ENCODE data around the gene ACSF3.

The ACSF3 gene

DNA sequence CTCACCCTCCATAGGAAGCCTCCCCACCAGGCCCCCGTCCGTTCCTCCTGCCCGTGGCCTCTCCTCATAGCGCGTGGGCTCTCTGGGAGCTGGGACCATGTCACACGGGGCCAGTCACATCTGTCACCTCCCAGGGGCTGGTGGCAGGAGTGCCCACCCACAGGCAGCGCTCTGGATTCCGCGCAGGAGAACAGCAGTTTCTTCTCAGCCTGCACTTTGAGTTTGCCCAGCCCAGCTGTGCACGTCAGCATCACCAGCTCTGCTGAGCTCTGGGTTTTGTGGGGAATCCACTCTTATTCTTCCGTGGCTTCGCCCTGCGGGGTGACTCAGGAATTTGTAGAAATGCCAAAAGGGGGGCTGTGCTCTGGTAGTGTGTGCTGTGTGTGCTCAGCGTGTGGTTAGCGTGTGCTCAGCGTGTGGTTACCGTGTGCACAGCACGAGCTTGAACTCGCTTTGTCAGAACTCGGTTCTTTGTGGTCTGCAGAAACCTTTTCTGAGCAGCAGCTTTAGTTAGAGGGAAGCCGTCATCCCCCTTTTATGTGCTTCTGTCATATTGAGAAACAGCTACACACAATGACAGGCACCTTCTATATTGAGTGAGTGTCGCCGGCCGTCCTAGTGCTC, 3.2 kb downstream of the ACSF3 start:
- DNase-seq = no peak

DNA sequence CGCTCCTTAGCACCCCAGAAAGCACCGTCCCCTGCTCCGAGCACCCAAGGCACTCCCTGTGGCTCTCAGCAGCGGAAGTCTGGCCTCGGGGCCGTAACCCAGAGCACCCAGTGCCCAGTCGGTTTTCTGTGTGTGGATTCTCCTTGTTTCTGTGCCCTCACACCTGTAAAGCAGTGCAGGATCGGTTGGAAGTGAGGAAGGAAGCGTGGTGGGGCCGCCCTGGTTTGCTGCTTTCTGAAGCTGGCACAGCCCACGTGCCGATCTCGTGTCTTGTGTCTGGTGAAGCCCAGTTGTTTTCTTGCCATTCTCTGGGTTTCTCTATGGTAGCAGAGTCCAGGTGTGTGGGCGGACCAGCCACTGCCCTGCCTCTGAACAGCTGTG, 3.7 kb downstream of the ACSF3 start:
- DNase-seq = peak; percentile 56

DNA sequence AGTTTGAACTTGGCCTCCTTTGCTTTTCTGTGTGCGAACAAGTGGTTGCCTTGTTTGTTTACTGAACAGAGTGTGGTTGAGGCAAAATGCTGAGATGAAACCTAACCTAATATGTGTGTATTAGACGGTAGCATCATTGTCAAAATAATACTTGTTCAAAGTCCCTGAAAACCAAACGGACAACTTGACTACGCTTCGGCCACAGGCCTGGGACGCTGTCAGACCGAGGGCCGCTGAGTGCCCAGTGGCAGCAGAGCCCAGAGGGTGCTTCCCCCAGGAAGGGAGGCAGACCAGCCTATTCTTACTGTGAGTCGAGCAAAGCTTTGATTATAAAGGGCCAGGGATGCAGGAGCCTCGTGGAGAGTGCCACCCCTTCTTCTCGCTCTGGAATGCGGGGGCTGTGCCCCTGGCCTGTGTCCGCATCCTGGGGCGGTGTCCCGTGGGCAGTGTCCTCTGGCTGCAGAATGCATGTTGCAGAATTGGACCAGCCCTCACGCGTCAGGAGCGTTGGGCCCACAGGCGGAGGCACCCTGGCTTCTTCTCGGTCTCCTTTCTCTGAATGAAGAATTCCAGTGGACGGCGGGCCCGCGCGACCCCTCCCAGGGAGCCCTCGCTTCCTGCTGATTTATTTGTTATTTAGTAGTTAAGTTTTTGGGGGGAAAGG, 5.2 kb downstream of the ACSF3 start:
- DNase-seq = no peak

DNA sequence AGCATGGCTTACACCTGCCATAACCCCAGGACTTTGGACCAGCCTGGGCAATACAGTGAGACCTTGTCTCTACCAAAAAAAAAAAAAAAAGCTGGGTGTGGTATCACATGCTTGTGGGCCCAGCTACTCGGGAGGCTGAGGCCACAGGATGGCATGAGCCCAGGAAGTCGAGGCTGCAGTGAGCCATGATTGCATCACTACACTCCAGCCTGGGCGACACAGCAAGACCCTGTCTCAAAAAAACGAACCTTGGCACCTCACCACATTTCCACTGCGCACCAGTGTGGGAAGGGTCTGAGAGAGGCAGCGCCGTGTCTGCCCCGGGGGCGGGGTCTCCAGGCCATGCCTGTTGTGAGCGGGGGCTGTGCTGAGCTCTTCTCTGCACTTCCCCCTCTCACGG, 6.3 kb downstream of the ACSF3 start:
- DNase-seq = no peak

DNA sequence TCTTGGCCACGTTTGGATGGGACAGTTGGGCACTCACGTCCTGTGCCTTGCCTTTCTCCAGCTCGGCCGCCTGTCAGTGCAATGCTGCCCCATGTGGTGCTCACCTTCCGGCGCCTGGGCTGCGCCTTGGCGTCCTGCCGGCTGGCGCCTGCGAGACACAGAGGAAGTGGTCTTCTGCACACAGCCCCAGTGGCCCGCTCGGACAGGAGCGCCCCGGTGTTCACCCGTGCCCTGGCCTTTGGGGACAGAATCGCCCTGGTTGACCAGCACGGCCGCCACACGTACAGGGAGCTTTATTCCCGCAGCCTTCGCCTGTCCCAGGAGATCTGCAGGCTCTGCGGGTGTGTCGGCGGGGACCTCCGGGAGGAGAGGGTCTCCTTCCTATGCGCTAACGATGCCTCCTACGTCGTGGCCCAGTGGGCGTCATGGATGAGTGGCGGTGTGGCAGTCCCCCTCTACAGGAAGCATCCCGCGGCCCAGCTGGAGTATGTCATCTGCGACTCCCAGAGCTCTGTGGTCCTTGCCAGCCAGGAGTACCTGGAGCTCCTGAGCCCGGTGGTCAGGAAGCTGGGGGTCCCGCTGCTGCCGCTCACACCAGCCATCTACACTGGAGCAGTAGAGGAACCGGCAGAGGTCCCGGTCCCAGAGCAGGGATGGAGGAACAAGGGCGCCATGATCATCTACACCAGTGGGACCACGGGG, 7.1 kb downstream of the ACSF3 start:
- DNase-seq = no peak

DNA sequence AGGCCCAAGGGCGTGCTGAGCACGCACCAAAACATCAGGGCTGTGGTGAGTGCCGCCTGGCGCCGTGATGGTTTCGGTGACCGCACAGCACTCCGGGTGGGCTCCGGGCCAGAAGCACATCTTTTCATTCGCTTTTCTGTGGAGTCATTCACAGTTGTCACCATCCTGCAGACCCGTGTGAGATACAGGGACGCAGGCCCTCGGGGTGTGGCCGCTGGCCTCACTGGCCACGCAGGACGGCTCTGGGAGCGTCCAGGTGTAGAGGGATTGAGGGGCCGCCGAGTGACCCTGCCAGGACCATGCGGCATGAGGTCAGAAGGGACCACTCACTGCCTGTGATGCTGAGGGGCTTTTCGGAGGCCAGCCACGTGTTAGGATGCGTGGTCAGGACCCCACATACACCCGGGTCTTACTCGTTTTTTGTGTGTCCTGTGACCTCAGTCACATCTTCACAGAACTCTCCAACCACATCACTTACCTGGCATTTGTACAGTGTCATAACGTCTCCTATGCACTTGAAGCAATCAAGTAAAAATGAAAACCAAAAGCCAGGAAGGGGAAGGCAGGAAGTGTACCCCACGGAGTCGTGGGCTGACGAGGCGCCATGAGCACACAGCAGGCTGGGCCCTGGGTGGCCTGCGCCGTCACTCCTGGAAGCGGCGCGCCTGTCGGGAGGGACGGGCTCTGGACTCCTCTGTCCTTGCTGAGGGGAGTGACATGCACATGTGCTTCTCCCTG, 7.8 kb downstream of the ACSF3 start:
- DNase-seq = no peak

DNA sequence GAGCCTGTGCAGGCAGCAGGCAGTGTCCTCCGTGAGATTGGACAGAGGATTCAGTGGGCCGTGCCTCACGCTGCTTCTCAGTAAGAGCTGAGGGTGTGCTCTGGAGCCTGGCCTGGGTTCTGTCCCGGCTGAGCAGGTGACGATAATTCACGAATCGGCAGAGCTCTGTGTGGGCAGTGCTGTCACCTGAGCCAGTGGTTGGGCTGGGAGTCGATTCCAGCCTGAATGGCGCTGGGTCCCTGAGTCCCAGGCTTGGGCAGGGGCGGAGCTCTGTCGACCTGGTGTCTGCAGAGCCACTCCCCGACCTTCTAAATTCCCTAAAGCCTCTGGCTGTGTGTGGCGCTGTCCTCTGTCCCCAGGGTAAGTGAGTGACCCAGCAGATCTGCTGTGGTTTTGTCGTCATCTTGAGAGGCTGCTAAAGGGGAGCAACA, 8.4 kb downstream of the ACSF3 start:
- DNase-seq = no peak

DNA sequence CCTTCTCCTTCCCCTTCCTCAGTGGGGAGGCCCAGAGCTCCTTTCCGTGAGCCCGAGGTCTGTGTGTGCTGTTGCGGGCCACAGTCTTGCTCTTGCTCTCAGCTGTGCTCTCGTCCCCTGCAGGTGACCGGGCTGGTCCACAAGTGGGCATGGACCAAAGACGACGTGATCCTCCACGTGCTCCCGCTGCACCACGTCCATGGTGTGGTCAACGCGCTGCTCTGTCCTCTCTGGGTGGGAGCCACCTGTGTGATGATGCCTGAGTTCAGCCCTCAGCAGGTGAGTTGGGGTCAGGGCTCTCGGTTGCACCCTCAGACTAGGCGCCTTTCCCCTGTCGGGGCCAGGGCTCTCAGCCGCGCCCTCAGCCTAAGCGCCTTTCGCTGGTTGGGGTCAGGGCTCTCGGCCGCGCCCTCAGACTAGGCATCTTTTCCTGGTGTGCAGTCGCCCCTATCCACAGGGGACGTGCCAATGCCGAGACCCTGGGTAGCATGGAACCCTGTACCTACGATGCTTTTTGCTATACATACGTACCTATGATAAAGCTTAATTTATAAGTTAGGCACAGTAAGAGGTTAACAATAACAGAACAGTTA, 8.9 kb downstream of the ACSF3 start:
- DNase-seq = no peak

DNA sequence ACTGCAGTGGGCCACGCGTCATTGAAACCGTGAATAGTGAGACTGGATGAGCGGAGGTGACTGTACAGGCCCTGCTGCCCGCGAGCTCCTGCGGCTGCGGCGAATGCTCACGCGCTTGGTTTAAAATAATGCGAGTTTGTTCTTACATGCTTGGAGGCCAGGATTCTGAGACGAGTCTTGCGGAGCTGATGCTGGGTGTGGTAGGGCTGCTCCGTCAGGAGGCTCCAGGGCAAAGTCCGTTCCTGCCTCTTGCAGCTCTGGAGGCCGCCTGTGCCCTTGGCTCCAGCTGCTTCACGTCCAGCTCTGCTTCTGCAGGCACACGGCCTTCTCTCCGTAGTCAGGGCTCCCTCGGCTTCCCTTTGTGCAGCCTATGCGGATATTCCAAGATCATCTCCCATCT, 9.5 kb downstream of the ACSF3 start:
- no peak for DNase-seq

DNA sequence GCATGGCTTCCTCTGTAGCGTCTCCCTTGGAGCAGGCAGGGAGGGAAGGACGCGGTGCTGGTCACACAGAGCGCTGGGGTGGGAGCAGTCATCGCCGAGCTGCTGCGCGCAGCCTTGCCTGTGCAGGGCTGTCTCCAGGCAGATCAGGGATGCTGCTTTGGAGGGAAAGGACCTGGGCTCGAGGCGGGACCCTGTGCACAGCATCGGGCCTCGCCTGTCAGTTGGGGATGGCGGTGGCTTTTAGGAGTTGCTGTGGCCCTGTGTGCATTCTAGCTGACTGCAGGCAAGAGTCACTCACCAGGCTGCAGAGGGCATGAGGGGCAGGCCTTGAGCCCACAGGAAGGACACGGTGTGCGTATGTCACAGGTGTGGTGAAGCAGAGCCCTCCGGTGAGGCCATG, 10.1 kb downstream of the ACSF3 start:
- DNase-seq = no peak

DNA sequence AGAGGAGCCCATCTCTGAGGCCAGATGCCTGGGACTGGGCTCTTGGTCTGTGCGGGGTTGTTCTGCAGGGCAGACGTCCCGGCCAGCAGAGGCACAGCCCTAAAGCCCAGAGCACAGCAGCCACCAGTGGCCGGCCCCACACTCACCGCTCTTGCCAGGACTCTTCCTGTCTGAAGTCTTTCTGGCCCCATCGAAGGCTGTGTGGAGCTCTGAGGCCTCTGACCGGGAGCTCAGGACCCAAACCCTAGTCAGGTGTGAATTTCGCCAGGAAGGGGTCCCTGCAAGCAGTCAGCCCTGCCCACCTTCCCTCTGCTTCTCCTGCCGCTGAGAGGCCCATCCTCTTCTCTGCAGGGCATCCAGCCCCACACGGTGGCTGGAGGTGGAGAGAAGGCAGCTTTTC, 10.7 kb downstream of the ACSF3 start:
- no peak for DNase-seq

DNA sequence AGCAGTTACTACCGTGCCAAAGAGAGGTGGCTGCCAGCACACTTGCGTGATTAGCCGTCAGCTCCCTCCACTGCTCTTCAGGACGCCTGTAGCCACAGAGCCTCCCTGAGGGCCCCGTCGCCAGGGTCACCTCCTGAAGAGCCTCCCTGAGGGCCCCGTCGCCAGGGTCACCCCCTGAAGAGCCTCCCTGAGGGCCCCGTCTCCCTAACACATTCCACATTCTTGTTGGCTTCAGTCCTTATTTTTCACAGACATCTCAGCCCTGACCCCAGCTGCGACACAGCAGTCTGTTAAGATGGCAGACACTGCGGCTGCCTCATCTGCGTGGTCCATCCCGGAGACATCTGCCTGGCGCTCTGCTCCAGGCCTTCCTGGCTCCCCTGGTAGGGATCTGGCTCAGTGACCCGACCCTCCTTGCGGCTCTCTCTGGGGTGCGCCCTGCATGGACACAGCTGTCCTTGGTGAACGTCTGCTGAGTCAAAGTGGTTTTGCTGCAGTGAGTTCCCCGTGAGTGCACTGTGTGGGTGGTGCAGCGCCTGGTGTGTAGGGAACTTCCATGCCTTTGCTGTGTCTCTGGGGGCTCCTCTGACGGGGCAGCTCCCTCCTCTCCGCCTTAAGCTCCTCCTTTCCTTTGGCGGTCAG, 11.4 kb downstream of the ACSF3 start:
- DNase-seq = no peak

DNA sequence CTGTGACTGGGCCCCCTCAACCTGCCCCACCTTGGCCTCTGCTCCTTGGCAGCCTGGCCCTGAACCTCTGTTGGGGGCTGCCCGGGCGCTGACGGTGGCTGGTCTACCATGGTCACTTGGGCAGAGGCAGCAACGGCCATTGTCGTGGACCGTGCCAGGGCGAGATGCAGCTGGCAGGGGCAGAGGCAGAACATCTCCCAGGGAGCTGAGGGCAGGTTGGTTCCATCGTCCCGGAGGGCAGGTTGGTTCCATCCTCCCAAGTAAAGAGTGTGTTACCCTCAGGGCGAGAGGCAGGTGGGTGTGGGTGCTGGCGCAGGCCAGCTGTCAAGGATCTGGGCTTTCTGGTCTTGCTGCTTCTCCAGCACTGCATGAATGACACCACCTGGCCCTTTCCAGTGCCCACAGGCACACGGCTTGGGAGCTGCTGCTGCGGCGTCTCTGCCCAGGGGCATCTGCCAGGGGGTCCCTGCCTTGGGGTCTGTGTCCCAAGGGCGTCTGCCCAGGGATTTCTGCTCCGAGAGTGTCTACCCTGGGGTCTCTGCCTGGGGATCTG, 12.0 kb downstream of the ACSF3 start:
- no peak for DNase-seq

DNA sequence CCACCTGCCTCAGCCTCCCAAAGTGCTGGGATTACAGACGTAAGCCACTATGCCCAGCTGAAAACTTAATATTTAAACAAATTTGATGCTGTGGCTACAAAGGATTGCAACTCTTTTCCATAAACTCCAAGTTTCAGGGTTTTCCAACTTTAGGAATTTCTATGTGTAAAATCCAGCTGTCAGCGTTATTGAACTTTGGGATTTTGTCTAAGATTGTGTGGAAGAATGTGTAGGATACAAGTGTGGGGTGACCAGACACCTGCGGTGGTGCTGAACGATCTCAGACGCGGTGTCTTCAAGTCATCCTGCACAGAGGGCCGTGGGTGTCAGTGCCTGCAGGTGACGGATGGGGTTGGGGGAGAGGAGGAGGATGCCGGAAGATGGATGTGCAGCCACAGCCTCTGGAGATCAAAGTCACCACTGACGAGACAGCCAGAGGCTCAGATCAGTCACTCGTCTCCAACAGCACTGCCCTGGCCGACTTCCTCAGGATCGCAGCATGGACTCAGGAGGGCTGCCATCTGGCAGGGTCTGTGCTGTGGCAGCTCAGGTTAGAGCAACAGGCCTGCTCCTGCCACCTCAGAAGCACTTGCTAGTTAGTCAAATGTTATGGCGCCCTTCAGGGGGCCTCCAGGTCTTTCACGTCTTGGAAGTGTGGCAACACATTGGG, 13.0 kb downstream of the ACSF3 start:
- DNase-seq = no peak

DNA sequence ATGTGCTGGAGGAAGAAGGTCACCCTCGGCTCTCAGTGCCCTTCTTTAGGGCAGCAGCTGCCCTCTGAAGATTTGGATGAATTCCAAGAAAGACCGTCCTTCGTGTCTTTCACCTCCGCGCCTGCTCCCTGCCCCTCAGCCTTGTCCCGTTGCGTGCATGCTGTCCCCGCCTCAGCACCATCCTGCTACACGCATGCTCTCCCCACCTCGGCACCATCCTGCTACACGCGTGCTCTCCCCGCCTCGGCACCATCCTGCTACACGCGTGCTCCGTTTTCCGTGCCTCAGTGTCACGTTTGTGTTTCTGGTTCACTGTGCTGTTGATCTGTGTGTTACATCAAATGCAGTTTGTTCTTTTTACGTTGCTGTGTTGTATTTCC, 13.5 kb downstream of the ACSF3 start:
- DNase-seq = no peak

DNA sequence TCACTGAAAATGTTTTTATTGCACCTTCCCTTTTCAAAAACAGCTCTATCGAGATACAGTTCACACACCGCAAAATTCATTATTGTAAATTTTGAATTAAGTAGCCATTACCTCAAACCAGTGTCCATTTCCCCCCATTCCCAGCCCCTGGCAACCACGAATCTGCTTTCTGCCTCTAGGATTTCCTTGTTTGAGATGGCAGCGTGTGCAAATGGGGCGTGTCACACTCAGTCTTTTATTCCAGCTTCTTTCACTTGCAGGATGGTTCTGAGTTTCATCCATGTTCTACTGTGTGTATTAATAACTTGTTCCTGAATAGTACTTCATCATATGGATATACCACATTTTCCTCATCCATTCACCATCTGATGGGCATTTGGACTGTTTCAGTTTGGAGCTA, 14.8 kb downstream of the ACSF3 start:
- DNase-seq = no peak

DNA sequence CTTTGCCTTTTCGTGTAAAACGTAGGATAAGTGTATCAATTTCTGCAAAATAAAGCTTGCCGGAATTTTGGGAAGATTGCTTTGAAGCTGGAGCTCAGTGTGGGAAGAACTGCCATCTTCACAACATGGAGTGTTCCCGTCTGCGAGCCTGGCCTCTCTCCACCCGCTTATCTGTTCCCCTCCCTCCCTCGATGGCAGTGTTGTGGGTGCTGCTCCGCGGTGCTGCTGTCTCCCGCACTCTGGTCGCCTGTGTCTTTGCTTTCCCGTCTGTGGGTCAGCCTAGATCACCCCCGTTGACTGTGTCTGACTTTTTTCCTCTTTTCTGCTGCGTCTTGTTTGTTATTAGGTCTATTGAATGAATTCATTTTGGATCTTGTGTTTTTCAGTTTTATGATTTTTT, 17.0 kb downstream of the ACSF3 start:
- no peak for DNase-seq

DNA sequence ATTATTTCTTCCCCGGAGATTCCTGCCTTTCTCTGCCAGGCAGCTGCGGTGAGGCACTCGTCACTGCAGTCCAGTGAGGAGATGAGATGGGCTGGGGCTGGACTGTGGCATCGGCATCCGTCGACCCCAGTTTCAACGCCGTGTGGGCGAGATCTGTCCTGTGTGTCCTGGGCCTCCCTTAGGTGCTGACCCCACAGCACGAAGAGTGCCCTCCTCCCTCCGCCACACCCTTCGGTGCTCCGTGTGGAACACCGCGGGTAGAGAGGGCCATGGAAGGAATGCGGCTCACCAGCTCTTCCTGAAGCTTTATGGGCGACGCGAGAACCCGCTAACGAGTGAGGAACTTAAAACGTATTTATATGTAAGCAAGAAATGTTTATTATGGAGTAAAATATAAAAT, 17.6 kb downstream of the ACSF3 start:
- DNase-seq = no peak

DNA sequence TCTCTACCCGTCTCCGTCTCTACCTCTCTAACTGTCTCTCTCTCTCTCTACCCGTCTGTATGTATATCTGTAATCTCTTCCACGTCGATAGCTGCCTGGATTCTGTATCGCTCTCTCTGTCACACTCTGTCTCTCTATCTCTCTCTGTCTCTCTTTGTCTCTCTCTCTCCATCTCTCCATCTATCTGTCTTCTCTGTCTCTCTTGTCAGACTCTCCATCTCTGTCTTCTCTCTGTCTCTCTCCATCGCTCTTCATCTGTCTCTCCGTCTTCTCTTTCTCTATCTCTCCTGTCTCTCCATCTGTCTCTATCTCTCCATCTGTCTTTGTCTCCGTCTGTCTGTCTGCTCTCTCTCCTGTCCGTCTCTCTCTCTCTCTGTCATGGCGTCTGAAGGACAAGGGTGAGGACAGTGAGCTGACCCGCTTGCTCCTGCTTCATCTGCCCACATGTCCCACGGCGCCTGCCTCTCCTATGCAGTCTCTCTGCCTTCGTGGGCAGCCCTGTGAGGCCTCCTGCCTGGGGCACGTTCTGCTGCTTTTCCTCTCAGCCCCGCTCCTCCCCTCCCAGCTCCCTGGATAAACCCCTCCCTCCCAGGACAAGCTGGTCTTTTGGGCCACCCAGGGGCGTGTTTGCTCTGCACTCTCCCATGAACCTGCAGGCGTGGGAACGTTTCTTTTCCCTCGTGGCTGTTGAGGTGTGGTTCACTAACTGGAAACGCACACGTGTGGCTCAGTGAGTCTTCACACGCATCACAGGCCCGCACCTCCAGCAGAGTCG, 18.9 kb downstream of the ACSF3 start:
- DNase-seq = no peak

DNA sequence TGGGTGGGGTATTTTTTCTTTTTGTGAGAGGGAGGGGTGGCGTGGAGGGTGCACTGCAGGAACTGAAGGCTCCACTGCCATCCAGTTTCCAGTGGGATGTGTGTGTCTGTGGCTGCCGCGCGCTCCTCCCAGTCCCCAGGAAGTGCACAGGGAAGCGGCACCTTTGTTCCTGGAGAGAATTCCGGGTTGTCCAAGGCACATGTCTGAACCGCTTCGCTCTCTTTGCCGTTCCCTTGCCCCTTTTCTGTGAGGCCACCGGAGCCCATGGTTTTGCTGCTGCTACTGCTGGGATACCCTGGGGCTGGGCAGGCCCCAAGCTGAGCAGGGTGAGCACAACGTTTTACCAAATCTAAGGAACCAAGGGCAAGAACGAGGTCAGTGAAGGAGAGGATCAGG, 19.5 kb downstream of the ACSF3 start:
- DNase-seq = no peak

DNA sequence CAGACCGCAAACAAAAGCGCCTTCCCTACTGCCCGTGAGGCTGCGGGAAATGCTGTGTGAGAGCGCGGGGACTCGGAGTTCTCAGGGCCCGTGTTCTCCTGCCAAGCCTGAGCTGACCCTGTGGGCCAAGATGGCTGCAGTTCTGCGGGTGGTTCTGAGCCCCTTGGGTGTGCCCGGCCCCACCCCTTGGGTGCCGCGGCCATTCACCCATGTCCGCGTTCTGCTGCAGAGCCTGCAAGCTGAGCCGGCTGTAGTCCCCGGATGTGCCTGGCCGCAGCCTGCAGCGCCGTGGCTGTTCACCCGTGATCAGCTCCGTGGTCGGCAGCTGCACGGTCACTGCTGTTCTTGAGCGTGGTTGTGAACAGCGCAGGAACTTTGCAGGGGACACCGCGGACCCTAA, 20.0 kb downstream of the ACSF3 start:
- no peak for DNase-seq
